ENCODE data around the gene DPM1.
A peak's percentile ranks its signal among the peaks of the same experiment; 100 is the strongest.
"Not testable (repeated sequence)": the region's sequence is repeated elsewhere in the genome, so short reads cannot be mapped to it uniquely, and the experiment has no call there.

The DPM1 gene

DNA sequence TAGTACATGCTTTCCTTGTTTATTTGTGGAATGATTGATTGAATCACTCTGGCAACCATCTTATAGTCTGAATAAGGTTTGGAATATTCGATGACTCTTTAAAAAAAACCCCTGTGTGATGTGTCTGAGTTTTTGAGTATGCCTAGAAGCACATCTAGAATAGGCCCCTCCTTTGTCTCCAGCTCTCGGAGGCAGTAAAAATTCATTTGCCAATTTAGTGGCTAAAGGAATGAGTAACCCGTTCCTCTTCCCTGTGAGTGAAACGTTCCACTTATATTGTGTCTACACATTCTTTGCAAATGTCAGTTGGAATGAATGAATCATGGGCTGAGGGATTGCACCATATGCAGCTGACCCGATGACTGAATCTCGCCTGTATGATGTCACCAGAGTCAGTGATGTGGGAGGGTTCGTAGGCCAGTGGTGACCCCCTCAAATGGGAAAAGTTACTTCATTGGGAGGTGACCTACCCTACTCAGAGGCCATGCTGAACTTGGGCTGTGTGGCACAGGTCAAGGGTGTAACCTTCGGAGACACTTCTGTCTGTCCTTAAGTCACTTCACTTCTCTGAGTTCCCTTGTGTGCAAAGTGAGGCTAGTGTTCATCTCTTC is 21.8 kb upstream of the DPM1 start:
- Histone ChIP-seq H3K4me1 (ENCODE audit: control insufficient read depth, insufficient read depth, low read length, poor library complexity, severe bottlenecking) (no peaks in the 10 kb centered on the region), H3K9me3 (ENCODE audit: control insufficient read depth, low read length) (no peaks in the 10 kb centered on the region), H3K27me3 (replicated peaks; ENCODE audit: control insufficient read depth, insufficient read depth, low read length, poor library complexity, severe bottlenecking) (no peaks in the 10 kb centered on the region), H3K36me3 (ENCODE audit: control insufficient read depth, insufficient read depth, low read length) (no peaks in the 10 kb centered on the region), H3K4me3 (ENCODE audit: insufficient read depth, low read depth, low read length, poor library complexity, severe bottlenecking) (no peak overlapping the region), H3K27ac (ENCODE audit: insufficient read depth, low read length, poor library complexity, severe bottlenecking) (no peak overlapping the region)
- DNase-seq: no peak

DNA sequence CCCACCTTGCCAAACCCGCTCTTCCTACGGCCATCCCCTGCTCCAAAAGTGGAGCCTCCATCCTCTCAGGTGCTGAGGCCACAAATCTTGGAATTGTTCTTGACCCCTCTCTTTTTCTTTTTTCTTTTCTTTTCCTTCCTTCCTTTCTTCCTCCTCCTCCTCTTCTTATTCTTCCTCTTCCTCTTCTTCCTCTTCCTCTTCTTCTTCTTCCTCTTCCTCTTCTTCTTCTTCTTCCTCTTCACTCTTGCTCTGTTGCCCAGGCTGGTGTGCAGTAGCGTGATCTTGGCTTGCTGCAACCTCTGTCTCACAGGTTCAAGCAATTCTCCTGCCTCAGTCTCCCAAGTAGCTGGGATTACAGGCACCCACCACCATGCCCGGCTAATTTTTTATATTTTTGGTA is 20.2 kb upstream of the DPM1 start:
- not testable (repeated sequence) for H3K4me3 ChIP-seq (ENCODE audit: insufficient read depth, low read depth, low read length, poor library complexity, severe bottlenecking); H3K27me3 ChIP-seq (replicated peaks; ENCODE audit: control insufficient read depth, insufficient read depth, low read length, poor library complexity, severe bottlenecking); H3K4me1 ChIP-seq (ENCODE audit: control insufficient read depth, insufficient read depth, low read length, poor library complexity, severe bottlenecking); H3K27ac ChIP-seq (ENCODE audit: insufficient read depth, low read length, poor library complexity, severe bottlenecking); DNase-seq; H3K9me3 ChIP-seq (ENCODE audit: control insufficient read depth, low read length); H3K36me3 ChIP-seq (ENCODE audit: control insufficient read depth, insufficient read depth, low read length)

DNA sequence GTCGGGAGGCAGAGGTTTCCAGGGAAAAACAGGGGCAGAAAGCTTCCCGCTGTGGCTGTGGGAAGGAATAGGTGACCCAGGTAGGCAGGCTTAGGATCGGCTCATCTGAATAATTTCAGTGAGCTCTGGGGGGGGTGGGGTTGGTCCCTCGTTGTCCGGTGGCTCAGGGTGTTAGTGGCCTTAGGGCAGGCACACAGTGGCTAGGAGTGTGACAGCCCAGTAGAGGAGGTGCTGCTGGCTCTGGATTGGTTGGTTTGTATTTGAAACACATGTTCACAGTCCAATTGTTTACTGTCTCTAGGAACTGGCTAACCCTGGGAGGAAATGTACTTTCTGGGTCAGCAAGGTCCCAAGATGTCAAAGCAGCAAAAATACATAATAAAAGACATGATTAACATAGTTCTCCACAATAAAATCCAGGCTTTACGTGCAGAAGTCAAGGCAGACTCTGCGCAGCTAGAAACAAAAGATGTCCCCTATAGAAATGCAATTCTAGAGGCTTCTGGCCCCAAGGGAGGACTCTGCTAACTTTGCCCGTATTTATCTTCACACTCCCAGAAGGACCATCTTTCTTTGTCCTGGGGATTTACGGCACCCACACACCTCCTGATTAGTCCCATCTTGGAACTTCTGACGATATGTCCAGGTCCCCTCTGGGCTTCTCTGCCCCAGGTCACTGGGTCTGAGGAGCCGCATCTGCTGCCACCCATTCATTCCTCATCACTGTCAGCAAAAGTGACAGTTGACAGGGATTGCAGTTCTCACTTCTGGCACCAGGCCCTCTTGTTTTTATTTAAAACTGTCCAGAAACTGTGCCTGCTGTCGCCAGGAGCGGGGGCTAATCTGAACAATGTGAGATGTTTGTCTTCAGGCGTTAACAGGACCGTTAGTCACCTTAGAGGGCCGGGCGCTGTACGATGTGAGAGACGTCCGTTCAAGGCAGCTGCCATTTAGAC is 19.0 kb upstream of the DPM1 start:
- Histone ChIP-seq H3K4me3 (ENCODE audit: insufficient read depth, low read depth, low read length, poor library complexity, severe bottlenecking) (no peak overlapping the region), H3K27me3 (replicated peaks; ENCODE audit: control insufficient read depth, insufficient read depth, low read length, poor library complexity, severe bottlenecking) (no peaks in the 10 kb centered on the region), H3K9me3 (ENCODE audit: control insufficient read depth, low read length) (no peaks in the 10 kb centered on the region), H3K4me1 (ENCODE audit: control insufficient read depth, insufficient read depth, low read length, poor library complexity, severe bottlenecking) (no peaks in the 10 kb centered on the region), H3K27ac (ENCODE audit: insufficient read depth, low read length, poor library complexity, severe bottlenecking) (no peak overlapping the region), H3K36me3 (ENCODE audit: control insufficient read depth, insufficient read depth, low read length) (no peaks in the 10 kb centered on the region)
- DNase-seq: no peak

DNA sequence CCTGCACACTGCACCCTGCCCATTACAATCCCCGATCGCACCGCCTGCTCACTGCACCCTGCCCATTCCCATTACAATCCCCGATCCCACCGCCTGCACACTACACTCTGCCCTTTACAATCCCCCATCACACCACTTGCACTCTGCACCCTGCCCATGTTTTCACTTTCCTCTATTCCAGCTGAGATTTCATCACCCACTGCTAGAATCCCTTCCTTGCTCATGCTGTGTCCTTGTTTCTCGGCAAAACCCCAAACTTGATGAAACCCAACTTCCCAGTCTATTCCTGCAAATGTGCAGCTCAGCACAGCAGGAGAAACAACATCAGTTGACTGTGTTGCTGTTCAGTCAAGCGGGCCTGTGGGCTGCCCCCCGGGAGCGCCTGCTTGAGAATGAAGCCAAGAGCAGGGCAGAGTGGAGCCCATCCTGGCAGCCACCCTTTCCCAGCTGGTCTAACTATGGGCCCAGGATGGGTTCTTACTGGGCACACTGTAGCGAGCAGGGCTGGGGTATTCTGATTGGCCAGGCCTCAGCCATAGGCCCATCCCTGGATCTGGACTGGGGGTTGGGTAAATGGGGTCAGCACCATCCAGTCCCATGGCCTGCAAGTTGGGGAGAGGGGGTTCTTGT is 17.5 kb upstream of the DPM1 start:
- Histone ChIP-seq H3K4me3 (ENCODE audit: insufficient read depth, low read depth, low read length, poor library complexity, severe bottlenecking) (no peak overlapping the region), H3K36me3 (ENCODE audit: control insufficient read depth, insufficient read depth, low read length) (no peaks in the 10 kb centered on the region), H3K27ac (ENCODE audit: insufficient read depth, low read length, poor library complexity, severe bottlenecking) (no peak overlapping the region), H3K27me3 (replicated peaks; ENCODE audit: control insufficient read depth, insufficient read depth, low read length, poor library complexity, severe bottlenecking) (no peaks in the 10 kb centered on the region), H3K9me3 (ENCODE audit: control insufficient read depth, low read length) (no peaks in the 10 kb centered on the region), H3K4me1 (ENCODE audit: control insufficient read depth, insufficient read depth, low read length, poor library complexity, severe bottlenecking) (no peaks in the 10 kb centered on the region)
- DNase-seq: no peak

DNA sequence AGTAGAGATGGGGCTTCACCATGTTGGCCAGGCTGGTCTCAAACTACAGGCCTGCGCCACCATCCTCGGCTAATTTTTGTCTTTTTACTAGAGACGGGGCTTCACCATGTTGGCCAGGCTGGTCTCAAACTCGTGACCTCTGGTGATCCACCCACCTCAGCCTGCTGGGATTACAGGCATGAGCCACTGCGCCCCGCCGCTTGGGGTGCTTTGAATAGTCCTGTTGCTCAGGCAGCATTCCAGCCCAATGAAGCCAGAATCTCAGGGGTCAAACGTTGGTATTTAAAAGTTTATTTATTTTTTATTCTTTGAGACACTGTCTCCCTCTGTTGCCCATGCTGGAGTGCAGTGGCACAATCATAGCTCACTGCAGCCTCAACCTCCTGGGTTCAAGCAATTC is 11.6 kb upstream of the DPM1 start:
- Histone ChIP-seq H3K4me3 (ENCODE audit: insufficient read depth, low read depth, low read length, poor library complexity, severe bottlenecking) (no peak overlapping the region), H3K9me3 (ENCODE audit: control insufficient read depth, low read length) (no peaks in the 10 kb centered on the region), H3K27ac (ENCODE audit: insufficient read depth, low read length, poor library complexity, severe bottlenecking) (no peak overlapping the region), H3K36me3 (ENCODE audit: control insufficient read depth, insufficient read depth, low read length) (no peaks in the 10 kb centered on the region), H3K27me3 (replicated peaks; ENCODE audit: control insufficient read depth, insufficient read depth, low read length, poor library complexity, severe bottlenecking) (no peaks in the 10 kb centered on the region), H3K4me1 (ENCODE audit: control insufficient read depth, insufficient read depth, low read length, poor library complexity, severe bottlenecking) (no peaks in the 10 kb centered on the region)
- no peak for DNase-seq

DNA sequence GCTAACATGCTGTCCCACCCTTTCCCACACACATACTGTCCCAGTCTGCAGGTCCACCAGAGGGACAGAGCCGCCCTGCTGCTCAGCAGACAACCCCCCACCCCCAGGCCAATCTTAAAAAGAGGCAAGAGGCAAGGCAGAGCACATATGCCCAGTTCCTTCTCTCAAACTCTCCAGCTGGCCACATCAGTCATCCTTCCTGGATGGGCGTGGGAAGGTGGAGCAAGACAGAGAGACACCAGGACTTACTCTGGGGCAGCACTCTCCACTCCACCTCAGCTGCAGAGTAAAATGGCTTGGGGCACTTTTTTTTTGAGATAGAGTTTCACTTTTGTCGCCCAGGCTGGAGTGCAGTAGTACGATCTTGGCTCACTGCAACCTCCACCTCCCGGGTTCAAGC is 11.1 kb upstream of the DPM1 start:
- Histone ChIP-seq H3K27ac (ENCODE audit: insufficient read depth, low read length, poor library complexity, severe bottlenecking) (no peak overlapping the region), H3K4me3 (ENCODE audit: insufficient read depth, low read depth, low read length, poor library complexity, severe bottlenecking) (no peak overlapping the region), H3K27me3 (replicated peaks; ENCODE audit: control insufficient read depth, insufficient read depth, low read length, poor library complexity, severe bottlenecking) (no peaks in the 10 kb centered on the region), H3K9me3 (ENCODE audit: control insufficient read depth, low read length) (no peaks in the 10 kb centered on the region), H3K36me3 (ENCODE audit: control insufficient read depth, insufficient read depth, low read length) (no peaks in the 10 kb centered on the region), H3K4me1 (ENCODE audit: control insufficient read depth, insufficient read depth, low read length, poor library complexity, severe bottlenecking) (no peaks in the 10 kb centered on the region)
- DNase-seq: no peak

DNA sequence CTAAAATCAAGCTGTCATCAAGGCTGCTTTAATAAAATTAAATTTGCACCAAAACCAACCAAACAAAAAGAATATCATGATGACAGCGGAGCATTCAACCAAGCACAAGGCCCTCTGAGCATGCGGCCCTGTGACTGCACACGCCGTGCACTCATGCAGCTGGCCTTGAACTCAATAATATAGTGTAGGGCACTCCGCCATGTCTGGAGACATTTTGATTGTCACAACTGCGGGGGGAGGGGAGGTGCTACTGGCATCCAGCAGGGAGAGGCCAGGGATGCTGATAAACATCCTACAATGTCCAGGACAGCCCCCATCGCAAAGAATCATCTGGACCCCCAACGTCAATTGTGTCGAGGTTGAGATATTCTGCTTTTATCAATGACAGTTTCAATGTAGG is 10.0 kb upstream of the DPM1 start:
- H3K27ac ChIP-seq (ENCODE audit: insufficient read depth, low read length, poor library complexity, severe bottlenecking): no peak overlapping the region
- no peak overlapping the region for H3K4me3 ChIP-seq (ENCODE audit: insufficient read depth, low read depth, low read length, poor library complexity, severe bottlenecking)
- H3K4me1 ChIP-seq (ENCODE audit: control insufficient read depth, insufficient read depth, low read length, poor library complexity, severe bottlenecking): no peaks in the 10 kb centered on the region
- no peak for DNase-seq
- H3K27me3 ChIP-seq (replicated peaks; ENCODE audit: control insufficient read depth, insufficient read depth, low read length, poor library complexity, severe bottlenecking): no peaks in the 10 kb centered on the region
- no peaks in the 10 kb centered on the region for H3K36me3 ChIP-seq (ENCODE audit: control insufficient read depth, insufficient read depth, low read length)
- H3K9me3 ChIP-seq (ENCODE audit: control insufficient read depth, low read length): no peaks in the 10 kb centered on the region

DNA sequence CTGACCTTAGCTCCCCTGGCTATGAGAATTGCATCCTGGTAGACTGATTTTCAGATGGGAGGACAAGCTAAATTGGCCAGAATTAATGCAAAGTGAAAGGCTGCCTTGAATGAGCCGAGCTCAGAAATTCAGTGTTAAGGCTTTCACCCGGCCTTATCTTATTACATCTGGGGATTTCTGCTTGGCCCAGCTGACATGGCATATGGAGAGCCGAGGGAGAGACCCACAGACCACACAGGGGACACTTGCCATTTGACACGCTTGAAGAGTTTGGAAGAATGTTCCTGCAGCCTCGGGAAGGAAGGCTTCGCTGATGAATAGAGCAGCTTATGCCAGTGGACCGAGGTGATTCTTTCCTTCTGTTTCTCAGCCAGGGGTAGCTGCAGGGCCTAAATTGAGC is 9.3 kb upstream of the DPM1 start:
- no peaks in the 10 kb centered on the region for H3K9me3 ChIP-seq (ENCODE audit: control insufficient read depth, low read length)
- no peaks in the 10 kb centered on the region for H3K36me3 ChIP-seq (ENCODE audit: control insufficient read depth, insufficient read depth, low read length)
- no peaks in the 10 kb centered on the region for H3K4me1 ChIP-seq (ENCODE audit: control insufficient read depth, insufficient read depth, low read length, poor library complexity, severe bottlenecking)
- no peak overlapping the region for H3K27ac ChIP-seq (ENCODE audit: insufficient read depth, low read length, poor library complexity, severe bottlenecking)
- no peak overlapping the region for H3K4me3 ChIP-seq (ENCODE audit: insufficient read depth, low read depth, low read length, poor library complexity, severe bottlenecking)
- no peaks in the 10 kb centered on the region for H3K27me3 ChIP-seq (replicated peaks; ENCODE audit: control insufficient read depth, insufficient read depth, low read length, poor library complexity, severe bottlenecking)
- DNase-seq: no peak

DNA sequence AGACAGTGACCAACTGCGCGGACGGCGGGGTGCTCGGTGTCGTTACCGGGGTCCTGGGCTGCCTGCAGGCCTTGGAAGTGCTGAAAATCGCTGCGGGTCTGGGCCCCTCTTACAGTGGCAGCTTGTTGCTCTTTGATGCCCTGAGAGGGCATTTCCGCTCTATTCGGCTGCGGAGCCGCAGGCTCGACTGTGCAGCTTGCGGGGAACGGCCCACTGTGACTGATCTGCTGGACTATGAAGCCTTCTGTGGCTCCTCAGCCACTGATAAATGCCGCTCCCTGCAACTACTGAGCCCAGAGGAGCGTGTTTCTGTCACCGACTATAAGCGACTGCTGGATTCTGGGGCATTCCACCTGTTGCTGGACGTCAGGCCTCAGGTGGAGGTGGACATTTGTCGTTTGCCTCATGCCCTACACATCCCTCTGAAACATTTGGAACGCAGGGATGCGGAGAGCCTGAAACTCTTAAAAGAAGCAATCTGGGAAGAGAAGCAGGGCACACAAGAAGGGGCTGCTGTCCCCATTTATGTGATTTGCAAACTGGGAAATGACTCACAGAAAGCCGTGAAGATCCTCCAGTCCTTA is 1.3 kb upstream of the DPM1 start:
- Histone ChIP-seq H3K27me3 (replicated peaks; ENCODE audit: control insufficient read depth, insufficient read depth, low read length, poor library complexity, severe bottlenecking) (no peaks in the 10 kb centered on the region), H3K27ac (ENCODE audit: insufficient read depth, low read length, poor library complexity, severe bottlenecking) (peak overlapping the region; percentile 97), H3K4me1 (ENCODE audit: control insufficient read depth, insufficient read depth, low read length, poor library complexity, severe bottlenecking) (peaks cover 18% of the 10 kb centered on the region), H3K9me3 (ENCODE audit: control insufficient read depth, low read length) (no peaks in the 10 kb centered on the region), H3K4me3 (ENCODE audit: insufficient read depth, low read depth, low read length, poor library complexity, severe bottlenecking) (peak overlapping the region; percentile 83), H3K36me3 (ENCODE audit: control insufficient read depth, insufficient read depth, low read length) (peaks cover under 1% of the 10 kb centered on the region)
- no peak for DNase-seq
